GM11168 (cell line): ENCODE data around the gene ODF4.

ENCODE experiments used
- in situ Hi-C: fragments of 300-500 bp; cut with MboI; formaldehyde crosslinking; loops from one replicate; pipeline ENCODE4 v1.12.0; 2022; ENCODE audit warnings: low sequenced_read_pairs; ENCODE audit not compliant: unreplicated experiment

The ODF4 gene, protein sequence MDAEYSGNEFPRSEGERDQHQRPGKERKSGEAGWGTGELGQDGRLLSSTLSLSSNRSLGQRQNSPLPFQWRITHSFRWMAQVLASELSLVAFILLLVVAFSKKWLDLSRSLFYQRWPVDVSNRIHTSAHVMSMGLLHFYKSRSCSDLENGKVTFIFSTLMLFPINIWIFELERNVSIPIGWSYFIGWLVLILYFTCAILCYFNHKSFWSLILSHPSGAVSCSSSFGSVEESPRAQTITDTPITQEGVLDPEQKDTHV

DNA sequence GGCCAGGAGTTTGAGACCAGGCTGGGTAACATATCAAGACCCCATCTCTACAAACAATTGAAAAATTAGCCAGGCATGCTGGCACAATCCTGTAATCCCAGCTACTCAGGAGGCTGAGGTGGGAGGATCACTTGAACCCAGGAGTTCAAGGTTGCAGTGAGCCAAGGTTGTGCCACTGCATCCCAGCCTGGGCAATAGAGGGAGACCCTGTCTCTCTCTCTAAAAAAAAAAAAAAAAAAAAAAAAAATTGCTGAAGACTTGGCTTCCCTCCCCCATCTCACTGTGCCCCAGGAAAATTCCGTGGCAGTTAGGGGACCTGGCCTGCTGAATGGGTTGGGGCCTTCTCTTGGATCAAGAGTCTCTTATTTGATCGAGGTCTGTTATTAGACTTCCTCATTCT, at the start of gene ODF4:
TSS of gene ODF4 (plus strand) at position 301 of the 400 bp plus-strand sequence. CDS start 212 bp downstream, outside the sequence.
- in situ Hi-C loops = no loop called here

DNA sequence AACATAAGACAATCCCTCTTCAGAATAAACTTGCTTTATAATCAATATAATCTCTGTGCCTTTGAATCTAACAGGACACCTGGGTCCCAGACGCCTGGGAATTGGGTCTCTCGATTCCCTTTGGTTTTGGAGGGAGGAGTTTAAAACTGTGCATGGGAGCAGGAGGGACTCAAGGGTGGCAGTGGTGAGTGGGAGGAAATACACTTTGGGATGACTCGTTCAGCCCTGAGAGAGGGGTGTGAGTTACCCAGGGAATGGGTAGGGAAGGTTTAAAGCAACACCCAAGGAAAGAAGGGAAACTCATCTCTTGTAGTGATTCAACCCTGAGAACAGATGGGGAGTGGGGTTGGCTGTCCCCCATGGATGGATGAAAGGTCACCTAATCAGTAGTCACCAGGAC, 49.6 kb upstream of the ODF4 start:
- in situ Hi-C loops = no loop called here

DNA sequence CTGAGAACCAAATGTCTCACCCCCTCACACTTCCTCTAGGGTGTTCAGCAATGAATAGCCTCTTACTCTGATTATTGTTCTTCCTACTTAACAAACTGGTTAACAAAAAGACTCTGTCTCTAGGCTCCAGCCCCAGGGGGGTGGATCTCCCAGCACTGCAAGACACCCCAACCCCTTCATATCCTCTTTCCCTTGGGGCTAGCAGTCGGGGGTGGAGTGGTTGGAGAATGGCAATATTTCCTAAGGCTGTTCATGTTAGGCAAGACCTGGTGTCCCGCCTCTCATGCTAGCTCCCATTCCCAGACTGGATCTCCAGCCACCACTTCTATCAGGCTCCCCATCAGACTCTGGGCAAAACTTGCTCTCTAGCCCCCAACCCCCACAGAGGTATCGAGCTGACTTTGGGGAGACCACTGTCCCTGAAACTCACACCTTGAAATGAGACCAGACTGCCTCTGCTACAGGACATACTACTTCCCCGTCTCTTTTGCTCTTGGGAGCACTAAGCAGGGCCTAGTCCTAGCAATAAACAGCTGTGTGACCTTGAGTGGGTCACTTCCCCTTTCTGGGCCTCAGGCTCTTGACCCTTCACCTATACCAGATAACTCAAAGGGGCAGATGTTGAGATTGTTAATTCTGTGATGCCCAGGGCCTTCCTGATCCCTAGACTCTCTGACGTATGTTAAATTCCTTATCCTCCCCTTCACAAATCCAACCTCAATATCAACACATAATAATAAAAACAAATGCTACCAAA, 46.8 kb upstream of the ODF4 start:
- in situ Hi-C loops = no loop called here

DNA sequence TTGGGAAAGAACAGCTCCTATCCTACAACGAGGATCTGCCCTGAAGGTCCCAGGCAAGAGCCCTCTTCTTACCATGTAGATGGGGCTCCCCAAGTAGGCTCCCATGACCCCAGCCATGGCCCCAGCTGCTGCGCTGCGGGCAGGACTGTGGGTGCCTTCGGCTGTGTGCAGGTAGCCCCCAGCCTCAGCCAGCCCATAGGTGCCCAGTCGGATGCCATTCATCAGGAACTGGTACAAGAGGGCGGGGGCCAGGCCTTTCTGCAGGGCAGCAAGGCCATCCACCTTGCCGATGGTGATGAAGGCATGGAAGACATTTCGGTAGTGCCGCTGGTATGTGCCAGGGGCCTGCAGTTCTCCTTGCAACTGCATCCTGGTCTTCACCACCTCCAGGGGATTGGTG, 45.3 kb upstream of the ODF4 start:
- in situ Hi-C loops = no loop called here

DNA sequence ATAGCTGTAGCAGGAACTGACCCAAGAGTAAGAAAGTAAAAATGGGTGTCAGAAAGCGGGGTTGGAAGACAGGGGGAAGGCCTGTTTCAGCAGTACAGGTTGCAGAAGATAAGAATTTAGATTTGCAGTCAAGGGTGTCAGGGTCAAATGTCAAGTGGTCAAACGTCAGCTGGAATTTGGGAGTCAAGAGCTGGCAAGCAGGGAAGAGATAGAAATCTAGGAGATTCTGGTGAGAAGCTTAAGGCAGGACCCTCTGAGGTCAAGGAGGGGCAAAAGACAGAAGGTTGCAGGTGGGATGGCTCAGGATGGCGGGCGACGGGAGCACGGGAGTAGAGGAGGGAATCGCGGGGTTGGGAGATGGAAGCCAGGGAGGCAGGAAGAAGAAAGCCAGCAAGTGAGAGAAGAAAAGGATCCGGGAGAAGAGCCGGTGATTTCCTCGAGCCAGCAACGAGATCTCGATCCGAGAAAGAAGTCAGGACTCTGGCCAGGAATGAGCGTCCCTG, 44.8 kb upstream of the ODF4 start:
- in situ Hi-C loops = no loop called here

DNA sequence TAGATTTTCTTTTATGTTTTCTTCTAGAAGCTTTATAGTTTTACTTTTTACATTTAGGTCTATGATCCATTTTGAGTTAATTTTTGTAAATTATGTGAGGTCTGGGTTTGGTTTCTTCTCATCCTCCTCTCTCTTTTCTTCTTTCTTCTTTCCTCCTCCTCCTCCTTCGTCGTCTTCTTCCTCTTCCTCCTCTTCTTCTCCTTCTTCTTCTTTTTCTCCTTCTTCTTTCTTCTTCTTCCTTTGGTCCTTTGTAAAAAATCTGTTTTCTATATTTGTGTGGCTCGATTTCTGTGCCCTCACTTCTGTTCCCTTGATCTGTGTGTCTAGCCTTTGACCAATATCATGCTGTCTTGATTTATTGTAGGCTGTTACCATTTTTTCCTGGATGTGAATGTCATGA, 39.4 kb upstream of the ODF4 start:
- in situ Hi-C loops = loop anchor here (5.0 kb wide), 1 partner anchor 78 kb away; no protein-coding TSS in a partner anchor

DNA sequence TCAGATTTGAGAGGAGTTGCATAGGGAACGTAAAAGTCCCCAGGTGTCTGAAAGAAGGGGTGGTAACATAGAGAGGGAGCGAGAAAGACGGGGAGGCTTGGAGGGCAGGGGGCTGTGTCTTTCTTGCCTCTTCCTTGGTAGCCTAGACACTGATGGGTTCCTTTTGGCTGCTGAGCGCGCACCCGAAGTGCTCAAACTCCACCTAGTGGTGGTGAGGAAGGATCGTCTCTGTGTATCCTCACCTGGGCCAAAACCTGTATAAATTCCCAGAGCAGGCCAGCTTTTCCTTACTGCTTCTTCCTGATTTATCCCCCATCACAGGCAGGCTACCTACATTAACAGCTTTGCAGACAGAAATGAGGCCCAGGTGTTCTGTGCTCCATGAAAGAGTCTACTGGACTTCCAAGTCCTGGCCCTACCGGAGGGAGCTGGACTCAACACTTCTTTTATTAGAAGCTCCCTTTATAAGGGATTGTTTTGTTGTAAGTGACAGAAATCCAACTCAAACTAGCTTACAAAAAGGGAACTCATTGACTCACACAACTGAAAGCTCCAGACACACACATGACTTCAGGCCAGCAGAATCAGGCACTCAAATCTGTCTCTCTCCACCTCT, 38.9 kb upstream of the ODF4 start:
- in situ Hi-C loops = loop anchor here (5.0 kb wide), 1 partner anchor 78 kb away; no protein-coding TSS in a partner anchor

DNA sequence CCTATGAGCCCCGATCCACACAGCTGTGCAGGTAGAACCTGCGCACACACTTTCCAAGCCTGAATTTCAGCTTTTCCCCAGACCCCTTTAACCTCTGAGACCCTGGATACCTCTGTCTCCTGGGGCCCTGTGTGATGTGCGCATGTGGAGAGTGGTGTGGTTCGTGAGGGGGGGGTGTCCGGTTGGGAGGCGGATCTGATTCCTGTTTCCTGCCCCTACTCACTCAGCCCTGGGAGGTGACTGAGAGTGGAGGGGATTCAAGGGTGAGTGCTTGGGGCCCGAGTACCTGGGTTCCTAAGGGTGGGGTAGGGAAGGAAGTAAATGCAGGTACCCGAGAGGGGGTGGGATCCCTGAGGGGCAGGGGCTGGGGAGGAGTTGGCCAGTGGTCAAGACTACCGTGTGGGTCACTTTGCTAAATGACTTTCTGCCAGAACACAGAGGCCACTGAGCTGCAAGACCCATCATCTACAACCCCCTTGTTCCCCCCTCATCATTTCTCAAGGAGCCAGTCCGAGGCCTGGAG, 29.0 kb upstream of the ODF4 start:
- in situ Hi-C loops = no loop called here

DNA sequence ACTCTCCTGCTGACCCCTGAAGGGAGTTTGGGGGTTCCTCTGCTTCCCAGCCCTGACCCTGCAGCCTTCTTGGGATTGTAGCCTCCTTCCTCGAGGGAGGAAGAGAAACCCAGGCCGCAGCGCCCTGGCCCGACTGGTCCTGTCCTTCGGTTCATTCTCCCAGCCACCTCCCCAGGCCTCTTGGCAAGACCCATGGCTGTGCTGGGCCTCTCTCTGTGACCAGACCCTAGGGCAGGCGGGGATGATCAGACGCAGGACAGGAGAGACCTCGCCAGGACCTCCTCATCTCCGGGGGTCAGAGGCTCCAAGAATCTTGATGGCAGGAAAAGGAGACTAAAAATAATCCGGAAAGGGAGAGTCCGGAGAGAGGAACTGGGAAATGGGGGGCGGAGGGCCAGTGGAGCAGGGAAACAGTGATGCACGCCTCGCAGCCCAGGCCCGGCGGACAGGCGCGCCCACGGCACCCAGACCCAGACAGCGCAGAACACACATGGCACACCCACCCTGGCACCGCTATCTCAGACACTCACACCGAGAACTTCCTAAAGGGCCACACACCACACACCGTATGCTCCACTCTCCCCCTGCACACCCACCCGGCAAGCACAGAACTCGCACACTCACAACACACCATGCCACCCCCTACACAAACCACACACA, 28.4 kb upstream of the ODF4 start:
- in situ Hi-C loops = no loop called here

DNA sequence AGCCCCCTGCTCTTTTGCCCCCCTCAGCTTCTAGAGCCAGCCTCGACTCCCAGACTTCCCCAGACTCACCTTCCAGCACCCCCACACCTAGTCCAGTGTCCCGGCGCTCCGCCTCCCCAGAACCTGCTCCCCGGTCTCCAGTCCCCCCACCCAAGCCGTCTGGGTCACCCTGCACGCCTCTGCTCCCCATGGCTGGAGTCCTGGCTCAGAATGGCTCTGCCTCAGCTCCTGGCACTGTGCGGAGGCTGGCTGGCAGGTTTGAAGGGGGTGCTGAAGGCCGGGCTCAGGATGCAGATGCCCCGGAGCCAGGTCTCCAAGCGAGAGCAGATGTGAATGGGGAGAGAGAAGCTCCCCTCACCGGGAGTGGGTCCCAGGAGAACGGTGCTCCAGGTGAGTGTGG, 27.4 kb upstream of the ODF4 start:
- in situ Hi-C loops = no loop called here

DNA sequence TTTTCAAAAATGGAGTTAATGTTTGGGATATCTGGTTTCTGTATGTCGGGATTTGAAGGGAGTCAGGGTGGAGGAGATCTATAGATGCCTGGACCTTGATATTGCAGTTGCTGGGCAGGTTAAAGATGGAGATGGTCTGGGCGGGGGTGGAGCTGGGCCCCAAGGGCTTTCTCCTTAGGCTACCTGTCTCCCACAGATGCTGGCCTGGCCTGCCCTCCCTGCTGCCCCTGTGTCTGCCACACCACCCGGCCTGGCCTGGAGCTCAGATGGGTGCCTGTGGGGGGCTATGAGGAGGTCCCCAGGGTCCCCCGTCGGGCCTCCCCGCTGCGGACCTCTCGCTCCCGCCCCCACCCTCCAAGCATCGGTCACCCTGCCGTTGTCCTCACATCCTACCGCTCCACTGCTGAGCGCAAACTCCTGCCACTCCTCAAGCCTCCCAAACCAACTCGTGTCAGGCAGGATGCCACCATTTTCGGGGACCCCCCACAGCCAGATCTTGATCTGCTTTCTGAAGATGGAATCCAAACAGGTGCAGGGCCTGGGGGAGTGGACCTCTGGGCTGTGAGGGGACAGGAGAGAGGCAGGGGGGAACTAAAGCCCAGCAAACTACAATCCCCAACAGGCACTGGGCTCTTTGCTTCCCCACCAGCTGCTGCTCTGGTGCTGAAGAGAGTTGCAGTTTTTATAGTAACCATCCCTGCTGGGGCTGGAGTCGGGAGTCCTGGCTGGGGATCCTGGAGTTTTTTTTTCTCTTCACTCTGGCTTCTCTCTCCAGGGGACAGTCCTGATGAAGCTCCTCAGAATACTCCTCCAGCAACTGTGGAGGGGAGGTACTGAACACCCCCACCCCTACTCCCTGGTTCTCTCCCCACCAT, 26.7 kb upstream of the ODF4 start:
- in situ Hi-C loops = no loop called here

DNA sequence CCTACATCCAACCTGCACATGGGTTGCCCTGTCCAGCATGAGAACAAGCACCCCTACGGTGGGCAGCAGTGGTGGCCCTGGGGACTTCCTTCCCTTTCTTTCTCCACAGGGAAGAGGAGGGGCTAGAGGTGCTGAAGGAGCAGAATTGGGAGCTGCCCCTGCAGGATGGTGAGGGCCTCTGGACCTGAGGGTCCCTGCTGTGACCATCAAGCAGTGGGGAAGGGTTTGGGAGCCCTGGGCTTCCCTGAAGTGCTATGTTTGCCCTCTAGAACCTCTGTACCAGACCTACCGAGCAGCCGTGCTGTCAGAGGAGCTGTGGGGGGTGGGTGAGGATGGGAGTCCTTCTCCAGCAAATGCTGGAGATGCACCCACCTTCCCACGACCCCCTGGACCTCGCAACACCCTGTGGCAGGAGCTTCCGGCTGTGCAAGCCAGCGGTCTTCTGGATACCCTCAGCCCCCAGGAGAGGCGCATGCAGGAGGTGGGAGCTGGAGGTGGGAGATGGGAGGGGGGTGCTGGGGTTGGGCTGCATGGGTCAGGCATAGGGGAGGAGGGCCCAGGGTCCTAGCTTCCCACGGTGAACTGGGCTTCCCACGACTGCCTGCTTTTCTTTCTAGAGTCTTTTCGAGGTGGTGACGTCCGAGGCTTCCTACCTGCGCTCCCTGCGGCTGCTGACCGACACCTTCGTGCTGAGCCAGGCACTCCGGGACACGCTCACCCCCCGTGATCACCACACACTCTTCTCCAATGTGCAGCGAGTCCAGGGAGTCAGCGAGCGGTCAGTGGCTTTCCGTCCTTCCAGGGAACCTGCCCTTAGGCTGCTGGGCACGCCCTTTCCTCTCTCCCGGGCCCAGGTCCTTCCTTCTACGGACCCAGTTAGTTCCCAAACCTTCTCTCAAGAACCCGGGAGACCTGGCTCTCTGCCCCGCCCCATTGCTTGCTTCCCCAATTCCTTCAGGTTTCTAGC, 24.6 kb upstream of the ODF4 start:
- in situ Hi-C loops = no loop called here

DNA sequence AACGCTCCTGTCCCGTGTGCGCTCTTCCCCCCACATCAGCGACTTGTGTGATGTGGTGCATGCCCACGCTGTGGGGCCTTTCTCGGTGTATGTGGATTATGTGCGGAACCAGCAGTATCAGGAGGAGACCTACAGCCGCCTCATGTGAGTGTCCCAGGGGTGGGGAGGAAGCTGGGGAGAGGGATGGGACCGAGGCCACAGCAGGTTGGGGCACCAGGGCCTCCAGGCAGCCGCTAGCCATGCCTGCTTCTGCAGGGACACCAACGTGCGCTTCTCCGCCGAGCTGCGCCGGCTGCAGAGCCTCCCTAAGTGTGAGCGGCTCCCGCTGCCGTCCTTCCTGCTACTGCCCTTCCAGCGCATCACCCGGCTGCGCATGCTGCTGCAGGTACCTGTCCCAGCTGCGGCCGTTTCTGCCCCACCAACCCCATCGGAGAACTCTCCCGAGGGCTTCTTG, 23.8 kb upstream of the ODF4 start:
- in situ Hi-C loops = no loop called here

DNA sequence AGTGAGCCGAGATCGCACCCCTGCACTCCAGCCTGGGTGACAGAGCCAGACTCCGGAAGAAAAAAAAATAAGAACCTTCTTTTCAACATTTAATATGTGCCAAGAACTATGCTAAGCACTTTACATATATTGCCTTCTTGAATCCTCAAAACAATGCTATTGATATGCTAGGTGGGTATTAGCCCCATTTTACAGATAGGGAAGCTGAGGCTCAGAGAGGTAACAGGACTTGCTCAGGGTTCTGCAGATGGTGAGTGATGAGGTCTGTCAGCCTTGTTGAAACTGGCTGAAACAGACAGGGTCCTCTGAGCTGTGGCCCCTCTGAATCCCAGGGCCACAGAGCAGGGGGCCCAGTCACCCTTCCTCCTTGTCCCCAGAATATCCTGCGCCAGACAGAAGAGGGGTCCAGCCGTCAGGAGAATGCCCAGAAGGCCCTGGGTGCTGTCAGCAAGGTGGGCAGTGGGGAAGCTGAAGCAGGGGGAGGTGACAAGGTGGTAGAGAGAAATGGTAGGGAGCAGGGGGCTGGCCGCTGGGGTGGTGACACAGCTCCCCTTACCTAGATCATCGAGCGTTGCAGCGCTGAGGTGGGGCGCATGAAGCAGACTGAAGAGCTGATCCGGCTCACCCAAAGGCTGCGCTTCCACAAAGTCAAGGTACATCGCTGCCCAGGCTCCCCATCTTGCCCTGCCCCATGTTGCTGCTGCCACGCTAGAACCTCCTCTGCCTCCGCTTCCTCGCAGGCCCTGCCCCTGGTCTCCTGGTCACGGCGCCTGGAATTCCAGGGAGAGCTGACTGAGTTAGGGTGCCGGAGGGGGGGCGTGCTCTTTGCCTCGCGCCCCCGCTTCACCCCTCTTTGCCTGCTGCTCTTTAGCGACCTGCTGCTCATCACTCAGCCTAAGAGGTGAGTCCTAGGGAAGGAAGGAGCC, 21.4 kb upstream of the ODF4 start:
- in situ Hi-C loops = no loop called here

DNA sequence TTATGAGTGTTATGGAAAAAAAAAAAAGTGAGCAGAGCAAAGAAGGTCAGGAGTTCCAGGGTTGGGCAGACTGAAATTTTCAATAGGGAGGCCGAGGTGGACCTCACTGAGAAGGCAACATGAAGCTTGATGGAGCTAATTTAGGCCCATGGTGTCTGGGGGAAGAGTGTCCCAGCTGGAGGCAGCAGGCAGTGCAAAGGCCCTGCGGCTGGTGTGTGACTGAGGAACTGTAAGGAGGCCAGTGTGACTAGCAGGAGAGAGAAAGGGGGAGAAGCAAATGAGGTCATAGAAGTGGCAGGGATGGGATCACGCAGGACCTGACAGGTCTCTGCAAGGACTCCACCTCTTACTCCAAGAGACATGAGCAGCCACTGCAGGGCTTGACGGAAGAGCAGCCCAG, 19.4 kb upstream of the ODF4 start:
- in situ Hi-C loops = no loop called here

DNA sequence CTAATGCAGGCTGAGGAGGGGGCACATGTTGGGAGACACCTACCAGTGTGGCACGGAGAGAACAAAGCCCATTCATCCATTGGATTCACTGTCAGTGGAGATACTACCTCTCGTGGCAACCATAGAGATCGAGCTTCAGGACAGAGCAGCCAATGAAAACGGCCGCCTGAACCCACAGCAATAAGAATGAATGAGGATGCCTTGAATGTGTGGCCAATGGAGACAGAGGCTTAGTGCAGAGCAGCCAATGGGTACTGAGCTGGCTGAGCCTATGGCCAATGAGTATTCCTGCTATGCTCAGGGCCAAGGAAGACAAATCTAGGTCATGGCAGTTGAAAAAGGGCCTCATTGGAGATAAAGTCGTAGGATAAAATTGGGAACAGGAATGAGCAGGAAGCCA, 18.6 kb upstream of the ODF4 start:
- in situ Hi-C loops = no loop called here

DNA sequence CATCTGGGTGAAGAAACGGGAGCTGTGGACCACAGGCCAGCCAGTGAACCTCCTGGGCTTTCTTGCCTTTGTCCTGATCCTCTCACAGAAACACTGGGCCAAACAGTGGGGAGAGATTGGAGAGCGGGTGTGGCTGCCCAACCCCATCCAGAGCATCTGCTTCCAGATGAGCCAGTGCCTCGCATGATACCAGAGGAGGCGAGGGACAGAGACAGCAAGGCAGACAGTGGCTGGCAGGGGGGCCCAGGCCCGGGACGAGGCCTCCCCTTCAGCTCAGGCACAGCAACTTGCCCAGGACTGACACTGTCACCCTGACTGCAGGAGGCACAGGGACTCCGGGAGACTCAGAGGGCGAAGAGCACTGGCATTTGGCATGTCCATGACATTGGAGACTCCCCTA, 17.6 kb upstream of the ODF4 start:
- in situ Hi-C loops = no loop called here
